Kidney (tissue), 14 donors: ENCODE data around the gene PDHX. TPM values are rescaled to one million over a fixed set of nuclear protein-coding genes. Genes with fewer than 3 reads are reported as not detected.

Experiments used
- DNase-seq, 5 donors: peaks; one replicate each; pipeline ENCODE4 v3.0.0-alpha.2; 2013 to 2020
- FAIRE-seq: peaks from 2 replicates; lab custom pipeline; 2012; peaks lifted over from hg19 to GRCh38; lab: Jason Lieb, UNC
- H3K27ac ChIP-seq, 2 donors: one replicate each; pipeline ENCODE4 v1.7.0; 2013; ENCODE audit warnings: low read depth in 2 of 2, low read length in 2 of 2, inconsistent platforms in 1 of 2
- H3K27me3 ChIP-seq: one replicate; pipeline ENCODE4 v1.7.1; 2013; ENCODE audit warnings: low read length, inconsistent platforms; ENCODE audit not compliant: control insufficient read depth, insufficient read depth
- H3K36me3 ChIP-seq, 3 donors: one replicate each; pipeline versions ENCODE4 v1.7.0 to v1.7.1; 2013; ENCODE audit warnings: low read length in 3 of 3, control low read depth in 1 of 3, inconsistent platforms in 1 of 3; ENCODE audit not compliant: insufficient read depth in 3 of 3, control insufficient read depth in 2 of 3
- H3K4me1 ChIP-seq, 3 donors: one replicate each; pipeline versions ENCODE4 v1.7.0 to v1.7.1; 2013; ENCODE audit warnings: low read length in 3 of 3, inconsistent platforms in 1 of 3, low read depth in 1 of 3; ENCODE audit not compliant: control insufficient read depth in 2 of 3, insufficient read depth in 2 of 3
- H3K4me3 ChIP-seq, 3 donors: one replicate each; pipeline versions ENCODE4 v1.7.0 to v1.8.1; 2013; ENCODE audit warnings: low read length in 3 of 3, control low read depth in 1 of 3, inconsistent platforms in 1 of 3
- H3K9ac ChIP-seq, 3 donors: one replicate each; pipeline versions ENCODE4 v1.7.0 to v1.7.1; 2013; ENCODE audit warnings: low read length in 3 of 3, control low read depth in 1 of 3, inconsistent platforms in 1 of 3
- H3K9me3 ChIP-seq, 3 donors: one replicate each; pipeline versions ENCODE4 v1.7.0 to v1.7.1; 2013; ENCODE audit warnings: low read length in 3 of 3, control low read depth in 1 of 3, inconsistent platforms in 1 of 3; ENCODE audit not compliant: control insufficient read depth in 2 of 3, insufficient read depth in 1 of 3
- intact Hi-C: fragments of 100-400 bp; cut with DNase I; formaldehyde crosslinking; loops from one replicate; pipeline ENCODE4 v1.11.1; 2022
- polyA plus RNA-seq: library from polyadenylated mRNA; stranded (reverse); fragments of 350-450 nt; fragmentation: Illumina TruSeq; extraction: RNeasy Lipid Tissue Mini Kit (QIAGEN cat#74804); gene quantifications from one replicate; pipeline ENCODE4 v1.2.3, GENCODE V29; 2014; ENCODE audit warnings: low read depth, low replicate concordance; ENCODE audit not compliant: insufficient read depth
- total RNA-seq: library from RNA; stranded (reverse); fragmentation: NEBNext Ultra II Directional; extraction: Animal tissue kit (Norgen Biotek cat#: 25700); gene quantifications from one replicate; pipeline ENCODE4 v1.2.1, GENCODE V29; 2021
- TF ChIP-seq, protein P1 (sequence below): IDR thresholded peaks from 3 replicates; pipeline ENCODE4 v1.5.1; 2012; ENCODE audit warnings: mild to moderate bottlenecking, moderate library complexity, borderline replicate concordance; ENCODE audit not compliant: insufficient read depth; ENCODE audit errors: extremely low read depth
- donor health status: control.
- donor health status: control.
- donor health status: control.
- donor health status: control.
- donor health status: control.
- donor health status: DM: yes; HTN: yes; CAD: no.
- donor health status: Normal renal cell carcinoma (clear cell type).

PDHX gene
- total and polyA plus RNA-seq, 2 donors from 2014 or later, result 29.6 to 32.6 TPM

DNA sequence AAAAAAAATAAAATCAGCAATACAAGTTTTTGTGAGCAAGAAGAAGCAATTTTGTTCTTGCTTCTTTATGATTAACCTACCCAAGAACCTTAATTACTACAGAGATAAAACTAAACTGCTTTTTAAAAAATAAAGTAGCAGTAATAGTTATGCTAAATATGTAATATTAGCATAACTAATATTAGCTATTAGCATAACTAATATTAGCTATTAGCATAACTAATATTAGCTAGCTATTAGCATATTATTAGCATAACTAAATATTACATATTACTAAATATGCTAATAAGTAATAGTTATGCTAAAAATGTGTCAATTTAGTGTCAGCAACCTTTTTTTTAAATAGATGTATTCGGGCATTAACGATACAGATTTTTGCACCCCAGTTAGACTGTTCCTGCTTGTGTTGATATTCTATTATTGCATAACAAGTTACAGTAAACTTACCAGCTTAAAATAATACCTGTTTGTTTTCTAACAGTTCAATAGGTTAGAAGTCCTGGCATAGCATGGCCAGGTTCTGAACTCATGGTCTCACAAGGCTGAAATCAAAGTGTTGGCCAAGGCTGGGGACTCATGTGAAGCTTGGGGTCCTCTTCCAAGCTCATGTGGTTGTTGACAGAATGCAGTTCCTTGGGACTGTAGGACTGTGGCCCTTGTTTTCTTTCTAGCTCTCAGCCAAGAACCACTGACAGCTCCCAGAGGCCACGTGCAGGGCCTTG, 48.4 kb downstream of the PDHX start:
- FAIRE-seq, result peak; percentile 27

DNA sequence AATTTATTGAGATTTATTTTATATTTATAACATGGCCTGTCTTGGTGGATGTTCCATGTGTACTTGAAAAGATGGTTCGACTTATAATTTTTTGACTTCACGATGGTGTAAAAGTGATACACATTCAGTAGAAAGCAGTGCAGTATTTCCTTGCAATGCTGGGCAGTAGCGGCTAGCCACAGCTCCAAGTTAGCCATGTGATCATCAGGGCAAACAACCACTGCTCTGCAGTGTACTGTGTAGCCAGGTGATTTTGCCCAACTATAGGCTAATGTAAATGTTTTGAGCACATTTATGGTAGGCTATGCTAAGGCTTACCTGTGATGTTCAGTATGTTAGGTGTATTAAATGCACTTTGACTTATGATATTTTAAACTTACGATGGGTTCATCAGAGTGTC, 52.4 kb downstream of the PDHX start:
- TF ChIP-seq, protein P1, sequence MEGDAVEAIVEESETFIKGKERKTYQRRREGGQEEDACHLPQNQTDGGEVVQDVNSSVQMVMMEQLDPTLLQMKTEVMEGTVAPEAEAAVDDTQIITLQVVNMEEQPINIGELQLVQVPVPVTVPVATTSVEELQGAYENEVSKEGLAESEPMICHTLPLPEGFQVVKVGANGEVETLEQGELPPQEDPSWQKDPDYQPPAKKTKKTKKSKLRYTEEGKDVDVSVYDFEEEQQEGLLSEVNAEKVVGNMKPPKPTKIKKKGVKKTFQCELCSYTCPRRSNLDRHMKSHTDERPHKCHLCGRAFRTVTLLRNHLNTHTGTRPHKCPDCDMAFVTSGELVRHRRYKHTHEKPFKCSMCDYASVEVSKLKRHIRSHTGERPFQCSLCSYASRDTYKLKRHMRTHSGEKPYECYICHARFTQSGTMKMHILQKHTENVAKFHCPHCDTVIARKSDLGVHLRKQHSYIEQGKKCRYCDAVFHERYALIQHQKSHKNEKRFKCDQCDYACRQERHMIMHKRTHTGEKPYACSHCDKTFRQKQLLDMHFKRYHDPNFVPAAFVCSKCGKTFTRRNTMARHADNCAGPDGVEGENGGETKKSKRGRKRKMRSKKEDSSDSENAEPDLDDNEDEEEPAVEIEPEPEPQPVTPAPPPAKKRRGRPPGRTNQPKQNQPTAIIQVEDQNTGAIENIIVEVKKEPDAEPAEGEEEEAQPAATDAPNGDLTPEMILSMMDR, result no peak
- no peaks in the 10 kb centered on the region for H3K9me3 ChIP-seq
- intact Hi-C loops, result no loop called here
- no peaks in the 10 kb centered on the region for H3K4me1 ChIP-seq
- no peak overlapping the region for H3K9ac ChIP-seq
- FAIRE-seq (peak; percentile 13), DNase-seq (no peak)
- no peaks in the 10 kb centered on the region for H3K27me3 ChIP-seq
- no peak overlapping the region for H3K4me3 ChIP-seq
- H3K27ac ChIP-seq, result no peak overlapping the region
- peaks cover 0 to 9% (median 8%) of the 10 kb centered on the region in 3 donors for H3K36me3 ChIP-seq

More for the DNA sequence above, 48.4 kb downstream of the PDHX start:
- Histone ChIP-seq H3K4me1 (no peaks in the 10 kb centered on the region), H3K27me3 (no peaks in the 10 kb centered on the region), H3K36me3 (peaks cover 0 to 9% (median 4%) of the 10 kb centered on the region in 3 donors), H3K9ac (no peak overlapping the region), H3K9me3 (no peaks in the 10 kb centered on the region), H3K27ac (no peak overlapping the region), H3K4me3 (no peak overlapping the region)
- intact Hi-C loops, result no loop called here
- no peak for DNase-seq
- TF ChIP-seq, protein P1, result no peak

DNA sequence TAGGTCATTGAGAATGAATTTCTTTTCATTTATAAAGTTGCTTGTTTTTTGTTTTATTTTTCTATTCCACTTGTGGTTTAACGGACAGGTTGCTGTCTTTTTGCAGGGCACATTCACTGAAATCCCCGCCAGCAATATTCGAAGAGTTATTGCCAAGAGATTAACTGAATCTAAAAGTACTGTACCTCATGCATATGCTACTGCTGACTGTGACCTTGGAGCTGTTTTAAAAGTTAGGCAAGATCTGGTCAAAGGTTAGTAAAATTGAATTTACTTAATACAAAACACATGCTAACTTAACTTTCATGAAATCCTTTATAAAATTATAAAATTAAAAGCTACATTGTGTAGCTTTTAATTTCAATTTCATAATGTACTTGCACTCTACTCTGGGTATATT, 53.6 kb downstream of the PDHX start:
- H3K4me1 ChIP-seq, result no peaks in the 10 kb centered on the region
- DNase-seq (no peak), FAIRE-seq (no peak)
- H3K36me3 ChIP-seq, result peaks cover 2 to 9% (median 8%) of the 10 kb centered on the region in 3 donors
- TF ChIP-seq, protein P1, result no peak
- intact Hi-C loops, result no loop called here
- H3K4me3 ChIP-seq, result no peak overlapping the region
- no peak overlapping the region for H3K27ac ChIP-seq
- no peaks in the 10 kb centered on the region for H3K9me3 ChIP-seq
- no peaks in the 10 kb centered on the region for H3K27me3 ChIP-seq
- H3K9ac ChIP-seq, result no peak overlapping the region
